T-helper 2 cell treated with Interferon-gamma antibody and Interleukin-4, amounts not matched to agents 5 μg/mL and 100 μg/mL, for 36 hours (primary cell): ENCODE data around the gene BCL2L11.
A peak's percentile ranks its signal among the peaks of the same experiment; 100 is the strongest.

Source experiments
- DNase-seq: peaks from one replicate; pipeline ENCODE4 v3.0.0; 2021; ENCODE audit warnings: low spot score
- H3K27ac Mint-ChIP-seq: one replicate; pipeline ENCODE4 v1.8.0; 2021; ENCODE audit warnings: mild to moderate bottlenecking, mixed read lengths
- H3K27me3 Mint-ChIP-seq: one replicate; pipeline ENCODE4 v1.8.0; 2021; ENCODE audit warnings: low read depth, mixed read lengths
- H3K36me3 Mint-ChIP-seq: one replicate; pipeline ENCODE4 v1.8.0; 2021; ENCODE audit warnings: low read depth, mixed read lengths
- H3K4me1 Mint-ChIP-seq: one replicate; pipeline ENCODE4 v1.8.0; 2021; ENCODE audit warnings: low read depth, mixed read lengths
- H3K4me3 Mint-ChIP-seq: one replicate; pipeline ENCODE4 v1.8.0; 2022; ENCODE audit warnings: mild to moderate bottlenecking, moderate library complexity, mixed read lengths
- H3K9me3 Mint-ChIP-seq: one replicate; pipeline ENCODE4 v1.8.0; 2021; ENCODE audit warnings: mixed read lengths

Gene BCL2L11

GRCh38 chr2:111190816-111191540 lies 70.3 kb downstream of the BCL2L11 start:
- DNase-seq: no peak
- H3K27ac Mint-ChIP-seq: no peak overlapping the region
- H3K9me3 Mint-ChIP-seq: no peaks in the 10 kb centered on the region
- H3K4me3 Mint-ChIP-seq: no peak overlapping the region
- H3K27me3 Mint-ChIP-seq: peaks cover 16% of the 10 kb centered on the region
- H3K4me1 Mint-ChIP-seq: no peaks in the 10 kb centered on the region
- no peaks in the 10 kb centered on the region for H3K36me3 Mint-ChIP-seq

DNA sequence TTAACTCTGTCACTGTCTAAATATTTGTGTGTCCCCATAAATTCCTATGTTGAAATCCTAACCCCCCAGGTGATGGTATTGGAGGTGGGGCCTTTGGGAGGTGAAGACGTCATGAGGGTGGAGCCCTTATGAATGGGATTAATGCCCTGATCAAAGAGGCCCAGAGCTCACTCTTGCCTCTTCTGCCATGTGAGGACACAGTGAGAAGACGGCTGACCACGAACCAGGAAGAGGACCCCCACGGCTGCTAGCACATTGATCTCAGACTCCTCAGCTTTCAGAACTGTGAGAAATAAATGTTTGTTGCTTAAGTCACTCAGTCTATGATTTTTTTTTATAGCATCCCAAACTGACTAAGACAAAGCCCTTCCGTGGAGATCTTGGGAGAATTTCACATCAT lies 71.2 kb downstream of the BCL2L11 start:
- peaks cover 4% of the 10 kb centered on the region for H3K4me1 Mint-ChIP-seq
- no peak for DNase-seq
- no peaks in the 10 kb centered on the region for H3K9me3 Mint-ChIP-seq

GRCh38 chr2:111192776-111193368 lies 72.2 kb downstream of the BCL2L11 start:
- Mint-ChIP-seq H3K27ac (no peak overlapping the region), H3K27me3 (peaks cover 18% of the 10 kb centered on the region), H3K9me3 (no peaks in the 10 kb centered on the region), H3K36me3 (no peaks in the 10 kb centered on the region), H3K4me3 (no peak overlapping the region), H3K4me1 (peaks cover 4% of the 10 kb centered on the region)
- DNase-seq: no peak

More for the DNA sequence above, 71.2 kb downstream of the BCL2L11 start:
- no peak overlapping the region for H3K27ac Mint-ChIP-seq
- no peaks in the 10 kb centered on the region for H3K36me3 Mint-ChIP-seq
- H3K27me3 Mint-ChIP-seq: peaks cover 19% of the 10 kb centered on the region
- H3K4me3 Mint-ChIP-seq: no peak overlapping the region

GRCh38 chr2:111194835-111195621 lies 74.3 kb downstream of the BCL2L11 start:
- no peak overlapping the region for H3K27ac Mint-ChIP-seq

GRCh38 chr2:111196435-111196834 lies 75.7 kb downstream of the BCL2L11 start:
- Mint-ChIP-seq H3K9me3 (no peaks in the 10 kb centered on the region), H3K4me3 (no peak overlapping the region), H3K4me1 (peaks cover 4% of the 10 kb centered on the region), H3K36me3 (no peaks in the 10 kb centered on the region), H3K27ac (no peak overlapping the region), H3K27me3 (peaks cover 21% of the 10 kb centered on the region)
- no peak for DNase-seq

More at GRCh38 chr2:111194835-111195621, 74.3 kb downstream of the BCL2L11 start:
- Mint-ChIP-seq H3K9me3 (no peaks in the 10 kb centered on the region), H3K4me1 (peaks cover 4% of the 10 kb centered on the region), H3K36me3 (no peaks in the 10 kb centered on the region), H3K4me3 (no peak overlapping the region), H3K27me3 (peaks cover 21% of the 10 kb centered on the region)
- DNase-seq: peak; percentile 2

DNA sequence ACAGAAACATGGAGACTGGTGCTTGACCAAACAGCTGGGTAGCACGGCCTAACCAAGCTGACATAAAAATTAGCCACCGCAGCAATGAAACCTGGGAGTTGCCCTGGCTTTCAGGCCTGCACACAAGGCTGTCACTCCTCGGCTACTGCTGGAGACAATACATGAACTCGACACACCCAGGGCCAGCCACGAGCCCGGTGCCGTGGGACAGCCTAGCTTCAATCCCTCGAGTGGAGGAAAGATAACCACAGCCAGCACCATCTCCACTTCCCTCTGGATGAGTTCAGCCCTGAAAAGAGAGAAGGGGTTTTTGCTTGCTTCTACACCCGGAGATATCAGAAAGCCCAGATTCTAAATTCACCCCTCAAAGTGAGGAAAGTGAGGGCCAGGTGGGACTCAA lies 78.0 kb downstream of the BCL2L11 start:
- no peak for DNase-seq
- no peak overlapping the region for H3K27ac Mint-ChIP-seq
- peaks cover 4% of the 10 kb centered on the region for H3K4me1 Mint-ChIP-seq
- no peak overlapping the region for H3K4me3 Mint-ChIP-seq
- no peaks in the 10 kb centered on the region for H3K36me3 Mint-ChIP-seq
- H3K27me3 Mint-ChIP-seq: peaks cover 19% of the 10 kb centered on the region
- H3K9me3 Mint-ChIP-seq: no peaks in the 10 kb centered on the region

DNA sequence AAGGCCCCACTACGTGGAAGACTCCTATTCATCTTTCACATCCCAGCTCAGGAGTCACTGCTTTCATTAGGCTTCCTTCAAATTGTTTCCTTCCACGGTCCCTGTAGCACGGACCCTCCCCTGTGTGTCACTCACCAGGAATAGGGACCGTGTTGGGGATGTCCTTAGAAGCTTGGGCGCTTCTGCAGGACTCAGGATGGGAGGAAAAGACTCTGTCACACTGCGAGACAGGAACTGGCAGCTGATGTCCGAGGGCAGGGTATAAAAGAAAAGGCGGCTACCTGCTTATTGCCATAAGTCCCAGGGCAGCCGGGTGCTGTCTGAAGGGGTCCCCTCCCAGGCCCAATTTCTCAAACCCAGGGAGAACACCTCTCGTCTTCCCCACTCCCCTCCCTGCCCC lies 79.1 kb downstream of the BCL2L11 start:
- Mint-ChIP-seq H3K36me3 (peaks cover 3% of the 10 kb centered on the region), H3K27me3 (peaks cover 15% of the 10 kb centered on the region), H3K4me3 (no peak overlapping the region), H3K9me3 (no peaks in the 10 kb centered on the region), H3K27ac (no peak overlapping the region), H3K4me1 (peaks cover 4% of the 10 kb centered on the region)
- no peak for DNase-seq

GRCh38 chr2:111200333-111200881 lies 79.7 kb downstream of the BCL2L11 start:
- no peak for DNase-seq
- Mint-ChIP-seq H3K27ac (no peak overlapping the region), H3K4me3 (no peak overlapping the region)

GRCh38 chr2:111201214-111201613 lies 80.5 kb downstream of the BCL2L11 start:
- DNase-seq: no peak
- Mint-ChIP-seq H3K9me3 (no peaks in the 10 kb centered on the region), H3K4me3 (no peak overlapping the region), H3K27ac (no peak overlapping the region), H3K4me1 (peaks cover 3% of the 10 kb centered on the region), H3K27me3 (peaks cover 7% of the 10 kb centered on the region), H3K36me3 (peaks cover 3% of the 10 kb centered on the region)

More at GRCh38 chr2:111200333-111200881, 79.7 kb downstream of the BCL2L11 start:
- Mint-ChIP-seq H3K27me3 (peaks cover 12% of the 10 kb centered on the region), H3K9me3 (no peaks in the 10 kb centered on the region), H3K4me1 (peaks cover 4% of the 10 kb centered on the region), H3K36me3 (peaks cover 3% of the 10 kb centered on the region)

DNA sequence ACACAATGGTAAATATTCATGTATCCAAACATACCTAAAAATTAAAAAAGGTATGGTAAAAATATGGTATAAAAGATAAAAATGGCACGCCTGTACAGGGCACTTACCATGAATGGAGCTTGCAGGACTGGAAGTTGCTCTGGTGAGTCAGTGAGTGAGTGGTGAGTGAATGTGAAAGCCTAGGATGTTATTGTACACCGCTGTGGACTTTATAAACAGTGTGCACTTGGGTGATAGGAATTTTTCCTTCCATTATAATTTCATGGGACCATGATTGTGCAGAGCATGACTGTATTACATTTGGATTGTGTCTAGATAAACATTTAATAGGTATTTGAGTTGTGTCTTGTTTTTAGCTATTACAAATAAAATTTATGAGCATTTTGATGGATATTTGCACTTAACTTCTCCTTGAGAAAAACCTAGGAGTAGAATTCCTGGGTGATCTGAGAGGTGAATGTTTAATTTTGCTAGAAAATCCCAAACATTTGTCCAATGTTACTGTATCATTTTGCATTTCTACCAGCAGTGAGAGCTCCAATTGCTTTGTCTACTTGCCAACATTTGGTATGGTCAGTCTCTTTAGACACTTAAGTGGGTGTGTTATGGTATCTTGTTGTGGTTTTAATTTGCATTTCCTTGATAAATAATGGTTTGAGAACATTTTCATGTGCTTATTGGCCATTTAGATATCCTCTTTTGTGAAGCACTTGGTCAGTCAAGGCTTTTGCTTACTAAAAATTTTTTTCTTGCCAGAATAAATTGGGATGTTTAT lies 81.7 kb downstream of the BCL2L11 start:
- no peak overlapping the region for H3K4me3 Mint-ChIP-seq
- DNase-seq: no peak

DNA sequence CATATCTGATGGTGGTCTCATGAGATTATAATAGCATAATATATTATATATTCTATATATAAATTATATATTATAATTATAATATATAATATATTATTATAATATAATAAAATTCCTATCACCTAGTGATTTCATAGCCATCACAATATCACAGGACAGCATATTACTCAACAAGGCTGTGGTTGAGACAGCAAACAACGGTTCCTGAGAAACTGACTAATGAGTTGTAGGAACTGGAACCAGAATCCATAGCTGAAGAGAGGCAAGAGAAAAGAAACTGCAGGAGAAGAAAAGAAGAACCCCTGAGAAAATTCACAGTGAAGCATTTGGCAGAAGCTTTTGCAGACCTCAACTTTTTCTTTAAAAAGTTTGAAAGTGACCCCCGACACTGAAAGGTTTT lies 84.0 kb downstream of the BCL2L11 start:
- H3K9me3 Mint-ChIP-seq: no peaks in the 10 kb centered on the region
- no peak for DNase-seq
- no peaks in the 10 kb centered on the region for H3K27me3 Mint-ChIP-seq
- H3K4me3 Mint-ChIP-seq: no peak overlapping the region
- no peak overlapping the region for H3K27ac Mint-ChIP-seq
- H3K36me3 Mint-ChIP-seq: peaks cover 3% of the 10 kb centered on the region
- H3K4me1 Mint-ChIP-seq: peaks cover 6% of the 10 kb centered on the region

More for the DNA sequence above, 81.7 kb downstream of the BCL2L11 start:
- no peaks in the 10 kb centered on the region for H3K9me3 Mint-ChIP-seq
- no peaks in the 10 kb centered on the region for H3K4me1 Mint-ChIP-seq
- H3K27me3 Mint-ChIP-seq: peaks cover 3% of the 10 kb centered on the region
- H3K36me3 Mint-ChIP-seq: peaks cover 3% of the 10 kb centered on the region
- no peak overlapping the region for H3K27ac Mint-ChIP-seq

GRCh38 chr2:111205774-111206173 lies 85.1 kb downstream of the BCL2L11 start:
- no peaks in the 10 kb centered on the region for H3K27me3 Mint-ChIP-seq
- DNase-seq: no peak
- H3K4me1 Mint-ChIP-seq: peaks cover 6% of the 10 kb centered on the region
- H3K36me3 Mint-ChIP-seq: peaks cover 5% of the 10 kb centered on the region
- no peaks in the 10 kb centered on the region for H3K9me3 Mint-ChIP-seq
- H3K4me3 Mint-ChIP-seq: no peak overlapping the region
- no peak overlapping the region for H3K27ac Mint-ChIP-seq

GRCh38 chr2:111207851-111208250 lies 87.1 kb downstream of the BCL2L11 start:
- no peak for DNase-seq
- H3K9me3 Mint-ChIP-seq: peaks cover 11% of the 10 kb centered on the region
- H3K36me3 Mint-ChIP-seq: peaks cover 8% of the 10 kb centered on the region
- H3K27me3 Mint-ChIP-seq: no peaks in the 10 kb centered on the region
- no peak overlapping the region for H3K27ac Mint-ChIP-seq
- H3K4me3 Mint-ChIP-seq: no peak overlapping the region
- peaks cover 6% of the 10 kb centered on the region for H3K4me1 Mint-ChIP-seq
